AG08396 (cell line): Measurements from ENCODE around the gene CDC73.
A peak's percentile ranks its signal among the peaks of the same experiment; 100 is the strongest.

Experiments
- DNase-seq: peaks from one replicate; pipeline ENCODE4 v3.0.0; 2012; ENCODE audit warnings: low spot score, mixed read lengths

Gene CDC73

DNA sequence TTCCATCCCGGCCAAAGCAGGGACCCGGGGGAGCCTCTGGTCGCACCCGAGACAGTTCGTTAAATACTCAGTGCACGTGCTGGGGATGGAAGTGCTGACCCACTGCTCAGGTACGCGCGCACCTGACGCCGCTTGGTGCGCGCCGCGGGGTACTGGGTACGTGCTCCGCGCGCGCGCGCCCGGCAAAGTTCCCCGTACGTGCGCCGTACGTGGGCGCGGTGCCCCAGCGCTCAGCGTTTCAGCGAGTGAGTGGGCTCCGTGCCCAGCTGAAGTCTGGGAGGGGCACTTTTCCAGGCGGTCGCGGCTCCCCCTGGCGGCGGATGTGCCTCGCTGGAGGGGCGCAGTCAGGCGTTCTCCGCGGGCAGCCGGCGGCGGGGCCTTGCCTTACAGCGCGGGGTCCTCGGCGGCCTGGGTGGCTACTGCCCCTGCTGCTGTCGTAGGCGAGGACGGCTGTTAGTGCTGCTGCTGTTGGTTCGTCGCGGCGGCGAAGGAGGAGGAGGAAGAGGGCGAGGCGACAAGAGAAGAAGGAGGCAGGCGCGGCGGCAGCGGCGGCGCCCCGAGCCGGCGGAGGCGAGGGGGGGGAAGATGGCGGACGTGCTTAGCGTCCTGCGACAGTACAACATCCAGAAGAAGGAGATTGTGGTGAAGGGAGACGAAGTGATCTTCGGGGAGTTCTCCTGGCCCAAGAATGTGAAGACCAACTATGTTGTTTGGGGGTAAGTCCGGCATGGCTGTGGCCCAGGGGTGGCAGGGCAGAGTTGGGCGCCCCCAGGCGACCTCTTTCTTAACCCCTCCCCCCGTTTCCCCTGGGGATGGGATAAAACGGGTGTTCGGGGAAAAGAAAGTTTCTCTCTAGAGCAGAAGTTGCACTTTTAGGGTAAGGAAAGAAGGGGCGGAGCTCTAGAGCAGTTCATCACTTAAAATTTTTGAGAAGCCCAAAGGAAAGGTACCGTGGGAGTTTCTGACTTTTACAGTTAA is at the start of gene CDC73:
Gene CDC73 (plus strand): TSS at position 416 of the 978 bp plus-strand sequence. CDS start 170 bp downstream, at position 586.
- peak; percentile 96 for DNase-seq

DNA sequence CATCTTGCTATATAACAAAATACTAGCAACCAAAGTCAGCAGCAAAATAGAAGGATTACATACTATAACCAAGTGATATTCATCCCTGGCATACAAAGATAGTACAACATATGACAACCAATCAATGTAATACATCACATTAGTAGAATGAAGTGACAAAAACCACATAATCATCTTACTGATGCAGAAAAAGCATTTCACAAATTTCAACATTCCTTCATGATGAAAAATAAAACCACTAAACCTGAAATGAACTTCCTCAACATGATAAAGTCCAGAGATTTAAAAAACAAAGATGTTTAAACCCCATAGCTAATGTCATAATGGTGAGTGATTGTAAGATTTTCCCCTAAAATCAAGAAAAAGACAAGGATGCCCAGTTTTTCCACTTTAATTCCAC is 43.8 kb upstream of the CDC73 start:
- DNase-seq, result no peak

DNA sequence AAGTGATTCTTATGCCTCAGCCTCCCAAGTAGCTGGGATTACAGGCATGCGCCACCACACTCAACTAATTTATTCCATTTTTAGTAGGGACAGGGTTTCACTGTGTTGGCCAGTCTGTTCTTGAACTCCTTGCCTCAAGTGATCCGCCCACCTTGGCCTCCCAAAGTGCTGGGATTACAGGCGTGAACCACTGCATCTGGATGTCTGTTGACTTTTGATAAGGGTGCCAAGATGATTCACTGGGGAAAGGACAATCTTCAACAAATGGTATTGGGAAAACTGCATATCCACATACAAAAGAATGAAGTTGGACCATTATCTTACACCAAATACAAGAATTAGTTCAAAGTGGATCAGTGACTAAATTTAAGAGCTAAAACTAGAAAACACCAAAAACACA is 42.6 kb upstream of the CDC73 start:
- DNase-seq, result no peak

DNA sequence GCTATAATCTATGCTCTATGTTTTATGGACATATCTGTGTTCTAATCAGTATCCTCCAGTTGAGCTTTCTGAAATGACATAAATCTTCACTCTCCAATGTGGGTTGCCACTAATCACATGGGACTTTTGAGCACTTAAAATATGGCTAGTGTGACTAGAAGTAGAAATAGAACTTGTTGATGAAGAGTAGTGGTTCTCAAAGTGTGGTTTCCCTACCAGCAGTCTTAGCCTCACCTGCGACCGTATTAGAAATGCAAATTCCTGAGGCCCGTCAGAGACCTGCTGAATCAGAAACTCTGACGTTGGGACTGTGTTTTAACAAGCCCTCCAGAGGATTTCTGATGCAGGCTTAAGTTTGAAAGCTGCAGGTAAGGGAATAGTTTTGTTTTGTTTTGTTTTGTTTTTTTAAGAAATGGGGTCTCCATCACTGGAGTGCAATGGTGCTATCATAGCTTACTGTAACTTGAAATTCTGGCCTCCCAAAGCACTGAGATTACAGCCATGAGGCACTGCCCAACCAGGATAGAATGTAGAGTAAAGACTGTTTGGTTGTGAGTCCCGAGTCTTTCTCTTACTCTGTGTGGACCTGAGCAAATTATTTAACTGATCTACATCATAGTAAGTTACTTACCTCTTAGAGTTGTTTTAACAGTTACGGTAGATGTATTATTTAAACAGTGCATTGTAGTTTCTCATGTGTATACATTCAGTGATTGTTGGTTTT is 38.3 kb upstream of the CDC73 start:
- no peak for DNase-seq

DNA sequence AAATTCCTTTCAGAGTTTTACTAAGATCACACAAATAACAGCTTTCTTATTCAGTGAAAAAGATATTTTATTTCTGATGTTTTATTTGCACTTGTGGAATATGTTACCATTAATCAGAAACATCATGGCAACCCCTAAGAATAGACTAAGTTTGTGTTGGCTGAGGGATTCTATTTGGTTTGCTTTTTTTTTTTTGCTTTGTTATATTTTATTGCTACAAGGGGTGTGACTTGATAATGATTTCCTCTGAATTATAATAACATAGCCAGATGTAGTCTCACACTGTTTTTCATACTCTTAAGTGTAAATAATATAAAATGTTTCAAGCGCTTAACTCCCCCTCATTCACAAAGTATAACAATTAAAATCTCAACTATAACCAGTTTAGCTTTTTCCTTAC is 36.6 kb upstream of the CDC73 start:
- DNase-seq, result no peak

DNA sequence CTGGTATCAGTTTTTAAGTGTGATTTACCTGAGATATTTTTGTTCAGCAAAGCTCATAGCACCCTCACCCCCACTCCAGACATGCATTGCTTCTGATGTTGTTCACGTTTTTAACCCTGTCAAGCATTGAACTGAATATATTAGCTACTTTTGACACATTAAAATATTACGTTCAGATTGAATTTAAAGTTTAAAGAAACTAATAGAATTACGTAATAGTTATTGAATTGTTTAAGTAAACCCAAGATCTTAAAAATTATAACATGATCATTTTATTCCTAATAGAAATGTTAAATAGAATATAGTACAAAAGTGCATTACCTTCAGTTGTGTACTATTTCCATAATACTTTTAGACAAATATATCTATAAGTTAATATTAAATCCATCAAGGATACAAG is 35.5 kb upstream of the CDC73 start:
- DNase-seq, result no peak

DNA sequence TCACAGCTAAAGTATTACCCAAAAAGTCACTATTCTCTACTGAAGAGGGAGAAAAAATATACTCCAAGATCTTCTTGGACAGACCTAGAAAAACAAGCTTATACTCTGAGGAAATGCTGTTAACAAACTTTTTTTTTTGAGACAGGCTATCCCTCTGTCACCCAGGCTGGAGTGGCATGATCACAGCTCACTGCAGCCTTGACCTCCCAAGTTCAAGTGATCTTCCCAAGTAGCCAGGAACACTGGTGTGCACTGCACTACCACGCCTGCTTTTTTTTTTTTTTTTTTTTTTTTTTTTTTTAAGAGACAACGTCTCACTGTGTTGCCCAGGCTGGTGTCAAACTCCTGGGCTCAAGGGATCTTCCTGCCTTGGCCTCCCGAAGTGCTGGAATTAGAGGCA is 33.9 kb upstream of the CDC73 start:
- DNase-seq, result no peak

DNA sequence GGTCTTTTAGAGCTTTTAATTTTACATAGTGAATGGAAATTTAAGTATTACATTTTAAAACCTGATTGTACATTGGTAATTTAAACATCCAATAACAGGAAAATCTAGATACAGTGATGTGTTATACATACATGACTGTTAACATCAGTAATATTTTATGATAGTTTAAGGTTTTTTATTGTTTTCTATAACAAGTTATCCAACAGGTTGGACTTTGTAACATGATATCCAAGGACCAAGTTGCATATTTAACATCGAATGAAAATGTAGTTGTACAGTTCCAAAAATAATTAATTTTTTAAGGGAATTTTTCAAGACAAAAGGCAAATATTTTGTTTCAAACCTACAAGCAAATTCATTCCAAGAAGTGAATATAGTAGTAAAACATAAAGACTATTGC is 31.0 kb upstream of the CDC73 start:
- DNase-seq, result no peak

DNA sequence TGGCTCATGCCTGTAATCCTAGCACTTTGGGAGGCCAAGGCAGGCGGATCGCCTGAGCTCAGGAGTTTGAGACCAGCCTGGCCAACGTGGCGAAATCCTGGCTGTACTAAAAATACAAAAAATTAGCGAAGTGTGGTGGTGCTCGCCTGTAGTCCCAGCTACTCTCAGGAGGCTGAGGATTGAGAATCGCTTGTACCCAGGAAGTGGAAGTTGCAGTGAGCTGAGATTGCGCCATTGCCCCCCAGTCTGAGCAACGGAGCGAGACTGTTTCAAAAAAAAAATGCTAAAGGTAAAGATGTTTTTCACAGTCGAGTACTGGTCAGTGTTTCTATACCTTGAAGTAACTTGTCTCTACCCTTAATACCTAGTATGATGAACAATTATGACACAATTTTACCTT is 27.7 kb upstream of the CDC73 start:
- DNase-seq, result no peak

DNA sequence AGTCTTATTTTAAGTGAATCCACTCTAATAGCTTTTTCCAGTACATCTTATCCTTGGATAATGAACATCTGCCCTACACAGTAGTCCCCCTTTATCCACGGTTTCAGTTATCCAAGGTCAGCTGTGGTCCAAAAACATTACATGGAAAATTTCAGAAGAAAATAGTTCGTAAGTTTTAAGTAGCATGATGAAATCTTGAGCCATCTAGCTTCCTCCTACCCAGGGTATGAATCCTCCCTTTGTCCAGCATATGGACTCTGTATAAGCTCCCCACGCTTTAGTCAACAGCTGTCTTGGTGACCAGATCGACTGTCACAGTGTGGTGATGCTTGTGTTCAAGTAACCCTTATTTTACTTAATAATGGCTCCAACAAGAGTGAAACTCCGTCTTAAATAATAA is 19.2 kb upstream of the CDC73 start:
- DNase-seq, result no peak

DNA sequence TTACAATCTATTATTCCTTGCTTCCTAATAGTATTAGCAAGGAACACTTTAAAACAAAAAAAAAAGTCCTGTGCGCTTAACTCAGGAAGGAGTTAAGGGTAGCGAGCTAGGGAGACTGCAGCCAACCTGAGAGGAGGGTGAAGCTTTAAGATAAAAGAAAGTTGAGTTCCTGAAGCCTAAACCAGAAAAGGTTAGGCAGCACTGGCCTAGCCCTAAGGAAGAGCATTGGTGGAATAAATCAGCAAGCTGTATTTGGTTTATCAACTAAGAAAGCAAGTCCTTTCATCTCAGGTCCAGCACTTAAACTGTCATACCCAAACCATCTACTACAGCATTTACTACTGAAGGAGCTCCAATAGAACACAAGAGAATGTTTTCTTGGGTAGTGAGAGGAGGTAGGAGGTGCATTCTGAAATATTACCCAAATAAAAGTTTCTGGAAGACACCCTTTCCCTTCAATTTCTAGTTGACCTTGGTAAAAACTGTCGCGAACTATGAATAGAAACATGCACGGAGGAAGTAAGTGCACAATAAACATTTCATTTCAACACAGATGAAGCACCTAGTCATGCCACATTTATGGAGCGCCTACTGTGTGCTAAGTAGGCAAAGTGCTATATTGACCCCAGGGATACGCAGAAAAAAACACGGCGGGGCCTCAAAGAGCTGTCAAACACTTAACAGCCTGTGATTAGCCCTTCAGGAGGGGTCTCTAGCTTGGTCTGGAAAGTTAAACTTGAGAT is 17.9 kb upstream of the CDC73 start:
- DNase-seq, result no peak

DNA sequence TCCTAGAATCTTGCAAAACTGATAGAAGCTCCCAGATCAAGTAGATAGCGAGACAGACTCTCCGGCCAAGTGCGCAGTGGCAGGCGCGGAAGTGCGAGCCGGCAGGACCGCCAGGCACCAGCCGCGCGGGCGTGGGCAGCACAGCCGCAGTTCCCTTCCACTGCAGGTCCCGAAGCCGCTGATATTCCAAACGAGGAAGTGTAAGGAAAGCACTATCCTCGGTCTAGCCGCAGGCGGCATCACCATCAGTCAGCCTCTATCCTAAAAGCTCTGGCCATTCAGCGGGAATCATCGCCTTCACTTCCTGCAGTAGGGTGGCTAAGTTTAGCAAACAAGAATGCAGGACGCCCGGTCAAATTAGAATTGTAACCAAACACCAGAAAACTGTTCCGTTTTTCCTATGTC is 17.3 kb upstream of the CDC73 start:
- peak; percentile 52 for DNase-seq

DNA sequence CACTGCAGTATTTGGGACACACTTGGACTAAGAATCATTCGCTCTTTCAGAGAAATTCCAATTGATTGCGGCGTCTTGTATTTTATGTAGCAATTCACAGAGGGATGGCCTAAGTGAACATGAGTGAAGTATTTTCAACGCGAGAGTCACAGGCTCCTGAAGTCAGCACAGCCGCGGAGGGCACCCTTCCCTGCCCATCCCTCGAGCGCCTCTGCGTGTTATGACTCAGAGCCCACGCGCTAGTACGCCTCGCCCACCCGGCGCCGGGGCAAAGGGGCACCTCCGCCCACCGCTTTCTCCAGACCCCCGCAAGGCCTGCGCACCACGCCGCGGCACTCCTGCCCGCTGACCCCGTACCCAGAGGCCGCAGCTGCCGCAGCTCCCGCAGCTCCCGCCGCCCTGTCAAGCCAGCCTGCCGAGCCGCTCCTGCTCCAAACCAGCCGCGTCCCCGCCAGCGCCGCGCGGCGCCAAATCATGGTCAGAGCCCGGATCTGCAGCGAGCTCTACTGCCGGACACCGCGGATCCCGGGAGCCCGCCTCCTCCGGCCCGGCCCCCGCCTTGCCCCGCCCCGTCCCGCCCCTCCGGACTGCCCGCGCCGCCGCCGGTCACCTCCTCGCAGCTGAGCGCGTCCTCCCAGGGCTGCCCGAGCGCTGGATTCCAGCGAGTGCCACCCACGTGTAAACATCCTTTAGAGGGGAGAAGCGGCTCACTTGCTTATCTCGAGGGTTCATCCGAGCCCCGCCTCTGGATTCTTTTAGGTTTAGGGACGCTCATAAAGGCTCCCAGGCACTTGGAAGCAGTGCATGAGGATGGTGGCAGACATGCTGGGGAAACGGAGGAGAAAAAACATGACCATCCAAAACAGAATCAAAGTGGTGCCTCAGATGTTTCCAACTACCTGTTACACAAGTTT is 16.7 kb upstream of the CDC73 start, which contains the start of gene GLRX2:
Gene GLRX2 (minus strand): TSS at position 508 of the 914 bp plus-strand sequence. CDS start 32 bp downstream, at position 476.
- peak; percentile 96 for DNase-seq

DNA sequence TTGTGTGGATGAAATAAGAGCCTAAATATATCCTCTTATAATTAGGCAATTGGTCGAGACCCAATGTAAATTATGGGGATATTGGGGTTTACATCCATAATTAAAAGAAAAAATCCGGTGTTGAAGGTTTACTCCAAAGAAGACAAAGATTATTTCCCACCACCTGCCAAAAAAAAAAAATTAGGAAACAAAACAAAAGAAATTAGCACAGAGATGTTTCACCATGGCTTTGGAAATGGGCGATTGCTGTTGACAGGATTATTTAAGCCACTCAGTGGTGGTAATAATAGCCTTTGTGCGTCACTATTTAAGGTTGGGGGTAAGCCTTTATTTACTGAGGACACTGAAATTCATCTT is 16.0 kb upstream of the CDC73 start:
- no peak for DNase-seq

DNA sequence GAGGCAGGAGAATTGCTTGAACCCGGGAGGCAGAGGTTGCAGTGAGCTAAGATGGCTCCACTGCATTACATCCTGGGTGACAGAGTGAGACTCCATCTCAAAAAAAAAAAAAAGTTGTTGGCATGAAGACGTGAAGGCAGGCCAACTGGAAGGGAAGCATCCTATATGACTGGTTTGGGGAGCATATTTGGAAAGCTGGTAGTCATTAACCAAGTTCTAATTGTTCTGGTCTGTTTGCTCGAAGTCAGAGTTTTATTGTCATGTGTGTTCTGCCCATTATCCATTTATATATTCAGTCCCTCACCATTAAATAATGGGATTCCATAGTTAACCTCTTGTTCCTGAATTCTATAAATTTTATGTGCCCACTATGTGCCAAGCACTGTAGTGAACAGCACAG is 13.4 kb upstream of the CDC73 start:
- DNase-seq, result no peak

DNA sequence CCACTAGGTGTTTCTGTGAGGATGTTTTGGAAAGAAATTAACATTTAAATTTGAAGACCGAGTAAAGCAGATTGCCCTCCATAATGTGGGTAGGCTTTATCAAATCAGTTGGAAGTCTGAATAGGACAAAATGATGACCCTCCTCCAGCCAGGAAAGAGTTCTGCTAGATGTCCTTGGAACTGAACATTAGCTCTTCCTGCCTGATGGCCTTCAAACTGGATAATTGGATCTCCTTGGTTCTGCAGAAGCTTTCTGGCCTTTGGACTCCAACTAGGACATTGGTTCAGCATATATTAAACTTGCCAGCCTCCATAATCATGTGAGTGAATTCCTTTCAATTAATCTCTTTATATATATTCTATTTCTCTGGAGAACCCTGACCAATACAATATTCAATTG is 12.2 kb upstream of the CDC73 start:
- DNase-seq, result no peak

DNA sequence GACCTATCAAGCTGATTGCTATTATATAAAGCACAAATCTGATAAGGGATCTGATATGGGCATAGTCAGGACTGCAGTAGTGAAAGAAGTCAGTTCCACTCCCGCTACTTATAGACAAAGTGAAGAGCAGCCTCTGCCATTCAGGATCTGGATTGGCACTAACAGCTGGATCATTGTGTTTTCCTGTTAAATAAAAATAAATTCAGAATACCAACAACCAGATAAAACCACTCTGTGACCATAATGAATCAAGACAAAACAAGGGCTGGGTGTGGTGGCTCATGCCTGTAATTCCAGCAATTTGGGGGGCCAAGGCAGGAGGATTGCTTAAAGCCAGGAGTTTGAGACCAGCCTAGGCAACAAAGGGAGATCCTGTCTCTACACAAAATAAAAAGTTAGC is 11.6 kb upstream of the CDC73 start:
- no peak for DNase-seq

DNA sequence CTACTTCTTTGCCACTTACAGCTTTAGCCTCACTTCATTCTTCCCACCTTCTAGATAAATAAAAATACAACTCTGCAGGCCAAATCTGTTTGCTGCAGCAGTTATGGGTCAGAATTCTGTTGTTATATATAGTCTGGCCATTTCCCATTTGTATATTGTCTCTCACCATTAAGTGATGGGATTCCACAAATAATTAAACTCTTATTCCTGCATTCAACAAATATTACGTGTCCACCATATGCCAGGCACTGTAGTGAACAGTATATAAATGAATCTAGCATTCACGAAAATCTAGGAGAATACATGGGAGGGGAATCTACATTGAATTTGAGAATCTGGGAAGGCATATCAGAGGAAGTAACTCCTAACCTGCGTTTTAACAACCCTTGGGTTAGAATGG is 11.0 kb upstream of the CDC73 start:
- DNase-seq, result no peak

DNA sequence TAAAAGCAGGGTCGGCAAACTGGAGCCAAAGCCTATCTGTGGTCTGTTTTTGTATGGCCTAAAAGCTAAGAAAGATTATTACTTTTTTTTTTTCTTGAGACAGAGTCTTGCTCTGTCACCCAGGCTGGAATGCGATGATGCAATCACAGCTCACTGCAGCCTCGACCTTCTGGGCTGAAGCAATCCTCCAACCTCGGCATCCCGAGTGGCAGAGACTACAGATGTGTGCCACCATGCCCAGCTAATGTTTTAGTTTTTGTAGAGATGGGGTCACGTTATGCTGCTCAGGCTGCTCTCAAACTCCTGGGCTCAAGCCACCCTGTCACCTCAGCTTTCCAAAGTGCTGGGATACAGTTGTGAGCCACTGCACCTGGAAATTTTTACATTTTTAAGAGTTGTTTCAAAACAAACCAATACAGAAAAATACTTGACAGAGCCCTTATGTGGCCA is 10.2 kb upstream of the CDC73 start:
- DNase-seq, result peak; percentile 17

DNA sequence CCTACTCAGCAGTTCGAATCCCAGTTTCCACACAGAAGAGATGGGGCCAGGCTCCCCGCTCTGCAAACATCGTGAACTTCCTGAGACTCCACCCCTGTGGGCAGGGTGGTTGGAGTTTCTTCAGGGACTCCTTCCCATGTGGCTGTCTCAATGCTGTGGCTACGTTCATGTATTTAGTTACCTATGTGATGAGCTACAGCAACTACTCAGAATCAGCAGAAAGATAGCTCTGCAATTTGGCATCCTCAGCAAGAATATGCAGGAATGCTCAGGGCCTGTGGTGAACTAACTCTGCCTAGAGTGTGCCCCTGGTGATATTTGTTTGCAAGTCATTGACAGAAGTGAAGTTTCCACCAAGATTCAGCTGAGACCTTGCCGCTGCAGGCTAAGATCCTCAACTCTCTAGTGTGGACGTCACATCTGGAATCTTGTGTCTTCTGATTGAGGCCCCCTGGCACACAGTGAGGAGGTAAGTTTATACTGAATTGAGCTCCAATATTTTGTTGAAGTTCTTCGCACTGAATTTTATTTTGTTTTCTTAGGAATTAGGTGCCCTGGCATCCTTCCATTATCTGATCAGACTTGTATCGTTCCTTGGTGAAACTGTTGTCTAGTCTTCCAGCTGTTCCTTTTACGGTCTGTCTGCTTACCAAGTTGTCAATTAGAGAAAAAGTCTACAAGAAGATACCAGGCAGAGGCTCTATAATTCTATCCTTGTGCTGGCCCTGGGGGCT is 8.4 kb upstream of the CDC73 start:
- no peak for DNase-seq

DNA sequence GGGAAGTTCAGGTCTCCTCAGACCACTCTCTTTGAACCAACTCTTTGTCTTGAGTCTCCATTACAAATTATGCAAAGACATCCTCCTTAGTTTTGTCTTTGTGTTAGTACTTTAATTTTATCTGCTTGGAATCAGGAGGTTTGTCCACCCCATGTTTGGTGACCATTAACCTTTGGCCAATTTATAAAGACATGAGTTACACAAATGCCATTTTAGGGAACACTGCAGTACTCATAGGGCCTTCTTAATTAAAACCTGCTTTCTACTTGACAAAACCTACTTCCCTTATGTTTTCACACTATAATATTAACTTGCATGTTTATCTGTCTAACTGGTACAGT is 7.9 kb upstream of the CDC73 start:
- DNase-seq, result no peak
